Panc1 (cell line): Measurements from ENCODE around the gene TRMT44. TPM values are rescaled to one million over a fixed set of nuclear protein-coding genes. Genes with fewer than 3 reads are reported as not detected.

Source experiments
- ATAC-seq: fragments of 200-7000 bp; cut with Tn5 transposase; 2 replicates; pipeline ENCODE4 v1.9.1; 2020; ENCODE audit warnings: mild to moderate bottlenecking, moderate library complexity
- BruUV-seq: library from RNA; stranded (reverse); fragments of 400-500 nt; replicated peaks from 2 replicates; lab custom pipeline; 2021; lab: Mats Ljungman, UMichigan
- CTCF ChIA-PET: fragments of 300-600 bp; sonication (Branson Sonifier 250); formaldehyde crosslinking; loops from one replicate; lab custom pipeline; 2022; ENCODE audit warnings: antibody characterized with exemption; lab: Charles Lee
- POLR2A ChIA-PET: fragments of 300-600 bp; sonication (Branson Sonifier 250); formaldehyde crosslinking; loops from one replicate; lab custom pipeline; 2022; ENCODE audit warnings: antibody characterized with exemption; lab: Charles Lee
- DNase-seq: peaks from one replicate; pipeline ENCODE4 v3.0.0-alpha.2; 2010; ENCODE audit warnings: low read depth, low spot score
- H3K27ac ChIP-seq: 2 replicates; pipeline ENCODE4 v1.5.1; 2011; ENCODE audit warnings: mild to moderate bottlenecking, low read length, inconsistent platforms
- H3K27me3 ChIP-seq: fragments of 200-500 bp; sonication (Bioruptor generic); 2 replicates; pipeline ENCODE4 v1.6.0; 2014; ENCODE audit warnings: low read length, inconsistent platforms; ENCODE audit not compliant: control insufficient read depth, insufficient read depth
- H3K36me3 ChIP-seq: fragments of 200-500 bp; sonication (Bioruptor generic); 2 replicates; pipeline ENCODE4 v1.5.1; 2014; ENCODE audit warnings: inconsistent platforms, mild to moderate bottlenecking, low read length, moderate library complexity; ENCODE audit not compliant: control insufficient read depth, insufficient read depth
- H3K4me1 ChIP-seq: 2 replicates; pipeline ENCODE4 v1.5.1; 2011; ENCODE audit warnings: inconsistent platforms, mild to moderate bottlenecking, low read length, moderate library complexity; ENCODE audit not compliant: control insufficient read depth, insufficient read depth
- H3K4me3 ChIP-seq, 2 experiments: 2 replicates each; pipeline ENCODE4 v1.5.1; 2011 to 2012; ENCODE audit warnings: low read depth in 2 of 2, low read length in 2 of 2, mild to moderate bottlenecking in 2 of 2, inconsistent platforms in 1 of 2, moderate library complexity in 1 of 2
- H3K9me3 ChIP-seq: fragments of 200-500 bp; sonication (Bioruptor generic); 2 replicates; pipeline ENCODE4 v1.5.1; 2014; ENCODE audit warnings: low read depth, mild to moderate bottlenecking, inconsistent platforms, low read length, moderate library complexity; ENCODE audit not compliant: control insufficient read depth, insufficient read depth
- POLR2AphosphoS5 ChIP-seq: IDR thresholded peaks from 2 replicates; pipeline ENCODE4 v1.6.1; 2012; ENCODE audit warnings: mild to moderate bottlenecking, low read depth, low read length, moderate library complexity
- REST ChIP-seq, 2 experiments: IDR thresholded peaks; 2 replicates each; pipeline ENCODE4 v1.6.1; 2011 to 2012; ENCODE audit warnings: low read depth in 2 of 2, control low read depth in 1 of 2, low read length in 1 of 2, mild to moderate bottlenecking in 1 of 2, moderate library complexity in 1 of 2; ENCODE audit not compliant: insufficient read depth in 1 of 2
- SIN3A ChIP-seq: IDR thresholded peaks from 2 replicates; pipeline ENCODE4 v1.6.1; 2012; ENCODE audit warnings: low read depth, mild to moderate bottlenecking, low read length, moderate library complexity, borderline replicate concordance; ENCODE audit not compliant: insufficient read depth
- TCF7L2 ChIP-seq: IDR thresholded peaks from 2 replicates; pipeline ENCODE4 v1.6.1; 2011; ENCODE audit warnings: mild to moderate bottlenecking, low read depth, low read length, inconsistent platforms
- in situ Hi-C: cut with HindIII; loops from 2 replicates; pipeline ENCODE4 v1.10.0; 2016; ENCODE audit warnings: low sequenced_read_pairs, low pct_unique_long_range_greater_than_20kb
- intact Hi-C: fragments of 100-400 bp; cut with micrococcal nuclease; formaldehyde crosslinking; loops from one replicate; pipeline ENCODE4 v1.10.0; 2022; ENCODE audit not compliant: unreplicated experiment
- total RNA-seq: library from RNA; stranded (reverse); gene quantifications from one replicate; pipeline ENCODE4 v1.2.1, GENCODE V29; 2021; ENCODE audit not compliant: unreplicated experiment
- TF ChIP-seq, protein P1 (sequence below): fragments of 450-650 bp; IDR thresholded peaks from 2 replicates; pipeline ENCODE4 v1.5.1; 2017; ENCODE audit warnings: mild to moderate bottlenecking

TRMT44 gene
- total RNA-seq, 1 experiment from 2014 or later, result 10.8 TPM

GRCh38 chr4:8411351-8412180 lies 29.0 kb upstream of the TRMT44 start:
- DNase-seq, result no peak
- no TSS peak for BruUV-seq

GRCh38 chr4:8412288-8412687 lies 28.3 kb upstream of the TRMT44 start:
- CTCF ChIA-PET, result no interaction called here
- H3K27me3 ChIP-seq, result no peaks in the 10 kb centered on the region
- TF ChIP-seq, protein P1, sequence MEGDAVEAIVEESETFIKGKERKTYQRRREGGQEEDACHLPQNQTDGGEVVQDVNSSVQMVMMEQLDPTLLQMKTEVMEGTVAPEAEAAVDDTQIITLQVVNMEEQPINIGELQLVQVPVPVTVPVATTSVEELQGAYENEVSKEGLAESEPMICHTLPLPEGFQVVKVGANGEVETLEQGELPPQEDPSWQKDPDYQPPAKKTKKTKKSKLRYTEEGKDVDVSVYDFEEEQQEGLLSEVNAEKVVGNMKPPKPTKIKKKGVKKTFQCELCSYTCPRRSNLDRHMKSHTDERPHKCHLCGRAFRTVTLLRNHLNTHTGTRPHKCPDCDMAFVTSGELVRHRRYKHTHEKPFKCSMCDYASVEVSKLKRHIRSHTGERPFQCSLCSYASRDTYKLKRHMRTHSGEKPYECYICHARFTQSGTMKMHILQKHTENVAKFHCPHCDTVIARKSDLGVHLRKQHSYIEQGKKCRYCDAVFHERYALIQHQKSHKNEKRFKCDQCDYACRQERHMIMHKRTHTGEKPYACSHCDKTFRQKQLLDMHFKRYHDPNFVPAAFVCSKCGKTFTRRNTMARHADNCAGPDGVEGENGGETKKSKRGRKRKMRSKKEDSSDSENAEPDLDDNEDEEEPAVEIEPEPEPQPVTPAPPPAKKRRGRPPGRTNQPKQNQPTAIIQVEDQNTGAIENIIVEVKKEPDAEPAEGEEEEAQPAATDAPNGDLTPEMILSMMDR, result no peak
- TF ChIP-seq POLR2AphosphoS5 (no peak), REST (IDR thresholded peaks at IDR 0.05; ENCODE audit: insufficient read depth in 1 of 2, low read depth in 2 of 2, low read length in 1 of 2) (no peak), SIN3A (no peak), TCF7L2 (no peak)
- DNase-seq (no peak), ATAC-seq (no peak)
- no TSS peak for BruUV-seq
- intact Hi-C loops (no loop called here), in situ Hi-C loops (no loop called here)
- POLR2A ChIA-PET, result no interaction called here
- no peak overlapping the region for H3K4me3 ChIP-seq
- H3K4me1 ChIP-seq, result no peaks in the 10 kb centered on the region
- H3K9me3 ChIP-seq, result no peaks in the 10 kb centered on the region
- H3K36me3 ChIP-seq, result no peaks in the 10 kb centered on the region
- no peak overlapping the region for H3K27ac ChIP-seq

More at GRCh38 chr4:8411351-8412180, 29.0 kb upstream of the TRMT44 start:
- Histone ChIP-seq H3K27me3 (no peaks in the 10 kb centered on the region), H3K36me3 (no peaks in the 10 kb centered on the region), H3K9me3 (no peaks in the 10 kb centered on the region), H3K4me1 (no peaks in the 10 kb centered on the region), H3K27ac (no peak overlapping the region), H3K4me3 (no peak overlapping the region)
- CTCF ChIA-PET, result interaction anchor here (1.0 kb wide), 1 partner anchor 169 kb away, joined by 3 read pairs; no protein-coding TSS in a partner anchor
- POLR2A ChIA-PET, result no interaction called here
- TF ChIP-seq TCF7L2 (no peak), POLR2AphosphoS5 (no peak), SIN3A (no peak), REST (IDR thresholded peaks at IDR 0.05; ENCODE audit: insufficient read depth in 1 of 2, low read depth in 2 of 2, low read length in 1 of 2) (no peak)
- TF ChIP-seq, protein P1, result no peak
- intact Hi-C loops (no loop called here), in situ Hi-C loops (no loop called here)
- ATAC-seq, result no peak
